Measurements from ENCODE around the gene EPHB1. TPM values are rescaled to one million over a fixed set of nuclear protein-coding genes. Genes with fewer than 3 reads are reported as not detected.
"Not testable (repeated sequence)": the region's sequence is repeated elsewhere in the genome, so short reads cannot be mapped to it uniquely, and the experiment has no call there.

The EPHB1 gene
- total and polyA plus RNA-seq, 2 donors (not counting 3 experiments of a cell fraction or from before 2014, with no cell fraction given), result 1.3 to 5.2 TPM

DNA sequence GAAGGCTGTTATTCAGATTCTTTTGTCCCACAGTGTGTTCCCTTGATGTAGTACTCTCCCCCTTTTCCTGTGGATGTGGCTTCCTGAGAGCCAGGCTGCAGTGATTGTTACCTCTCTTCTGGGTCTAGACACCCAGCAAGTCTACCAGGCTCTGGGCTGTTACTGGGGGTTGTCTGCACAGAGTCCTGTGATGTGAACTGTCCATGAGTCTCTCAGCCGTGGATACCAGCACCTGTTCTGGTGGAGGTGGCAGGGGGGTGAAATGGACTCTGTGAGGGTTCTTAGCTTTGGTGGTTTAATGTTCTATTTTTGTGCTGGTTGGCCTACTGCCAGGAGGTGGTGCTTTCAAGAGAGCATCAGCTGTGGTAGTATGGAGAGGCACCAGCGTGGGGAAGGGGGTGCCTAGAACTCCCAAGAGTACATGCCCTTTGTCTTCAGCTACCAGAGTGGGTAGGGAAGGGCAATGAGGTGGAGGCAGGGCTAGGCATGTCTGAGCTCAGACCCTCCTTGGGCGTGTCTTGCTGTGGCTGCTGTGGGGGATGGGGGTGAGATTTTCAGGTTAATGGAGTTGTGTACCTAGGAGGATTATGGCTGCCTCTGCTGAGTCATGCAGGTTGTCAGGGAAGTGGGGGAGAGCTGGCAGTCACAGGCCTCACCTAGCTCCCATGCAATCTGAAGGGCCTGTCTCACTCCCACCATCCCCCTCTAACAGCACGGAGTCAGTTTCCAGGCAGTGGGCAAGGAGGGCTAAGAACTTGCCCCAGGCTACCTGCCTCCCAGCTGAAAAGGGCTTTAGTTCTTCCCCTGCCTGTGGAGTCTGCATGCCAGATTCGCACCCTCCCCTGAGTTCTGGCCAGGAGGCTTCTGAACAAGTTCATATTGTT lies 272.0 kb downstream of the EPHB1 start:
- POLR2A ChIA-PET; BruUV-seq (replicated peaks); H3K9me1 ChIP-seq (replicated peaks; ENCODE audit: control insufficient read depth, extremely low read depth, insufficient read depth, low read length); H2AFZ ChIP-seq (ENCODE audit: low read depth, low read length); H3K79me2 ChIP-seq (ENCODE audit: control insufficient read depth, insufficient read depth, low read length); H3K27ac ChIP-seq (ENCODE audit: insufficient read depth, low read depth, low read length); intact Hi-C loops (cut with micrococcal nuclease); H3K9me3 ChIP-seq (replicated peaks; ENCODE audit: control insufficient read depth, insufficient read depth, low read length); H3K4me2 ChIP-seq (ENCODE audit: insufficient read depth, low read length); dilution Hi-C loops (cut with MboI; ENCODE audit: extremely low pct_ligation_motif_present, low sequenced_read_pairs); H3K27me3 ChIP-seq (ENCODE audit: control insufficient read depth in 2 of 2, insufficient read depth in 2 of 2, low read length in 2 of 2); H3K4me1 ChIP-seq (ENCODE audit: control insufficient read depth, extremely low read depth, insufficient read depth, low read length); DNase-seq (ENCODE audit: low read depth, low spot score); CTCF ChIA-PET; H3K4me3 ChIP-seq (replicated peaks in 1 of 3; ENCODE audit: insufficient read depth in 1 of 3, low read depth in 1 of 3, low read length in 3 of 3); H3K36me3 ChIP-seq (ENCODE audit: control insufficient read depth in 2 of 2, extremely low read depth in 1 of 2, insufficient read depth in 2 of 2, low read length in 2 of 2); H4K20me1 ChIP-seq (replicated peaks; ENCODE audit: control insufficient read depth, extremely low read depth, insufficient read depth, low read length); FAIRE-seq; H3K9ac ChIP-seq (replicated peaks; ENCODE audit: extremely low read depth, insufficient read depth, low read length): not testable (repeated sequence)

DNA sequence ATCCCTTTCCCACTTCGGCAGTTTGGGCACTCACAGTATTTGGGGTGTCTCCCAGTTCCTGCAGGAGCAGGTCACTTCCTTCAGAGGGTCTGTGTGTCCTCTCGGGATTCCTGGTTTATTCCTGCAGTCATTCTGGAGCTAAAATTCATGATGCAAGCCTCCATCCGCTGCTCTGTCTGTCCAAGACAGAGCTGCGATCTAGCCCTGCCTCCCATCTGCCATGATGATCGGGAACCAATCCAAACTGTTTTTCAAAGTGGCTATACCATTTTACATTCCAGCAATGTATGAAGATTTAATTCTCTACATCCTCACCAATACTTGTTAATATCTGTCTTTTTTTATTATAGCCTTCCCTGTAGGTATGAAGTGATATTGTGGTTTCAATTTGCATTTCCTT lies 273.0 kb downstream of the EPHB1 start:
- H3K79me2 ChIP-seq (ENCODE audit: control insufficient read depth, insufficient read depth, low read length), result no peaks in the 10 kb centered on the region
- H3K4me3 ChIP-seq (replicated peaks in 1 of 3; ENCODE audit: insufficient read depth in 1 of 3, low read depth in 1 of 3, low read length in 3 of 3), result no peak overlapping the region
- intact Hi-C loops (cut with micrococcal nuclease), result no loop called here
- TF ChIP-seq EZH2 (IDR thresholded peaks at IDR 0.05; ENCODE audit: borderline replicate concordance, low read depth, low read length, severe bottlenecking) (no peak), FOS (IDR thresholded peaks at IDR 0.05; ENCODE audit: borderline replicate concordance, insufficient read depth, low read length) (no peak), POLR2AphosphoS5 (IDR thresholded peaks at IDR 0.05; ENCODE audit: insufficient read depth, low read depth, low read length) (no peak), GATA2 (IDR thresholded peaks at IDR 0.05; ENCODE audit: insufficient read depth, insufficient read length, low read depth, low read length) (no peak), MYC (IDR thresholded peaks at IDR 0.05; ENCODE audit: low read depth, low read length) (no peak), POLR2A (IDR thresholded peaks at IDR 0.05; ENCODE audit: low read depth, low read length) (no peak), JUN (IDR thresholded peaks at IDR 0.05; ENCODE audit: borderline replicate concordance, insufficient read depth, insufficient read length, low read depth) (no peak)
- TF ChIP-seq, protein P1, sequence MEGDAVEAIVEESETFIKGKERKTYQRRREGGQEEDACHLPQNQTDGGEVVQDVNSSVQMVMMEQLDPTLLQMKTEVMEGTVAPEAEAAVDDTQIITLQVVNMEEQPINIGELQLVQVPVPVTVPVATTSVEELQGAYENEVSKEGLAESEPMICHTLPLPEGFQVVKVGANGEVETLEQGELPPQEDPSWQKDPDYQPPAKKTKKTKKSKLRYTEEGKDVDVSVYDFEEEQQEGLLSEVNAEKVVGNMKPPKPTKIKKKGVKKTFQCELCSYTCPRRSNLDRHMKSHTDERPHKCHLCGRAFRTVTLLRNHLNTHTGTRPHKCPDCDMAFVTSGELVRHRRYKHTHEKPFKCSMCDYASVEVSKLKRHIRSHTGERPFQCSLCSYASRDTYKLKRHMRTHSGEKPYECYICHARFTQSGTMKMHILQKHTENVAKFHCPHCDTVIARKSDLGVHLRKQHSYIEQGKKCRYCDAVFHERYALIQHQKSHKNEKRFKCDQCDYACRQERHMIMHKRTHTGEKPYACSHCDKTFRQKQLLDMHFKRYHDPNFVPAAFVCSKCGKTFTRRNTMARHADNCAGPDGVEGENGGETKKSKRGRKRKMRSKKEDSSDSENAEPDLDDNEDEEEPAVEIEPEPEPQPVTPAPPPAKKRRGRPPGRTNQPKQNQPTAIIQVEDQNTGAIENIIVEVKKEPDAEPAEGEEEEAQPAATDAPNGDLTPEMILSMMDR (IDR thresholded peaks at IDR 0.05; ENCODE audit: extremely low read depth in 1 of 2, insufficient read depth in 1 of 2, low read depth in 1 of 2, low read length in 2 of 2), result no peak
- TF ChIP-seq, protein P2, sequence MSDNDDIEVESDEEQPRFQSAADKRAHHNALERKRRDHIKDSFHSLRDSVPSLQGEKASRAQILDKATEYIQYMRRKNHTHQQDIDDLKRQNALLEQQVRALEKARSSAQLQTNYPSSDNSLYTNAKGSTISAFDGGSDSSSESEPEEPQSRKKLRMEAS (IDR thresholded peaks at IDR 0.05; ENCODE audit: insufficient read depth, insufficient read length), result no peak
- H3K36me3 ChIP-seq (ENCODE audit: control insufficient read depth in 2 of 2, extremely low read depth in 1 of 2, insufficient read depth in 2 of 2, low read length in 2 of 2), result no peaks in the 10 kb centered on the region
- H3K9ac ChIP-seq (replicated peaks; ENCODE audit: extremely low read depth, insufficient read depth, low read length), result no peak overlapping the region
- FAIRE-seq (no peak), DNase-seq (ENCODE audit: low read depth, low spot score) (no peak)
- no peaks in the 10 kb centered on the region for H4K20me1 ChIP-seq (replicated peaks; ENCODE audit: control insufficient read depth, extremely low read depth, insufficient read depth, low read length)
- no TSS peak for BruUV-seq (replicated peaks)
- H3K27ac ChIP-seq (ENCODE audit: insufficient read depth, low read depth, low read length), result no peak overlapping the region
- H3K9me1 ChIP-seq (replicated peaks; ENCODE audit: control insufficient read depth, extremely low read depth, insufficient read depth, low read length), result no peaks in the 10 kb centered on the region
- dilution Hi-C loops (cut with MboI; ENCODE audit: extremely low pct_ligation_motif_present, low sequenced_read_pairs), result no loop called here
- no peaks in the 10 kb centered on the region for H3K4me1 ChIP-seq (ENCODE audit: control insufficient read depth, extremely low read depth, insufficient read depth, low read length)
- H3K4me2 ChIP-seq (ENCODE audit: insufficient read depth, low read length), result no peak overlapping the region
- ChIA-PET CTCF (no interaction called here), POLR2A (no interaction called here)
- no peaks in the 10 kb centered on the region for H3K27me3 ChIP-seq (ENCODE audit: control insufficient read depth in 2 of 2, insufficient read depth in 2 of 2, low read length in 2 of 2)
- H2AFZ ChIP-seq (ENCODE audit: low read depth, low read length), result no peak overlapping the region
- H3K9me3 ChIP-seq (replicated peaks; ENCODE audit: control insufficient read depth, insufficient read depth, low read length), result no peaks in the 10 kb centered on the region
